OCI-M1 (cell line): ENCODE measurements around the gene SRD5A3.
A peak's percentile ranks its signal among the peaks of the same experiment; 100 is the strongest.

Experiments used
- DNase-seq: peaks from one replicate; lab custom pipeline; 2025; lab: John Stamatoyannopoulos, UW

The SRD5A3 gene

GRCh38 chr4:55345980-55346850 is at the start of gene SRD5A3:
Gene SRD5A3 (plus strand): TSS chr4:55346242. CDS start chr4:55346337, 95 bp downstream.
- DNase-seq, result peak; percentile 91

GRCh38 chr4:55297346-55297745 is 48.7 kb upstream of the SRD5A3 start:
- no peak for DNase-seq

GRCh38 chr4:55303760-55304165 is 42.3 kb upstream of the SRD5A3 start:
- peak; percentile 68 for DNase-seq

GRCh38 chr4:55304303-55304702 is 41.7 kb upstream of the SRD5A3 start:
- DNase-seq, result no peak

- DNase-seq, result no peak
These were observed 38.0 kb upstream of the SRD5A3 start for GRCh38 chr4:55308071-55308470.

GRCh38 chr4:55311792-55312488 is 34.1 kb upstream of the SRD5A3 start:
- peak; percentile 94 for DNase-seq

GRCh38 chr4:55312489-55313101 is 33.4 kb upstream of the SRD5A3 start:
- DNase-seq, result peak; percentile 84

- no peak for DNase-seq
These were observed 31.8 kb upstream of the SRD5A3 start for GRCh38 chr4:55314141-55314820.

GRCh38 chr4:55318175-55319129 is 27.6 kb upstream of the SRD5A3 start:
- DNase-seq, result no peak

GRCh38 chr4:55321707-55322264 is 24.3 kb upstream of the SRD5A3 start:
- DNase-seq, result peak; percentile 91

- no peak for DNase-seq
These were observed 22.7 kb upstream of the SRD5A3 start for GRCh38 chr4:55323375-55323774.

GRCh38 chr4:55326629-55327028 is 19.4 kb upstream of the SRD5A3 start:
- DNase-seq, result no peak

GRCh38 chr4:55329012-55329411 is 17.0 kb upstream of the SRD5A3 start:
- no peak for DNase-seq

- peak; percentile 35 for DNase-seq
These were observed 15.8 kb upstream of the SRD5A3 start for GRCh38 chr4:55330241-55330640.

GRCh38 chr4:55336138-55337034 is 9.7 kb upstream of the SRD5A3 start:
- peak; percentile 83 for DNase-seq

- DNase-seq, result no peak
These were observed 8.1 kb upstream of the SRD5A3 start for GRCh38 chr4:55337944-55338343.

GRCh38 chr4:55338486-55338885 is 7.6 kb upstream of the SRD5A3 start:
- no peak for DNase-seq

GRCh38 chr4:55340266-55340665 is 5.8 kb upstream of the SRD5A3 start:
- DNase-seq, result no peak

- no peak for DNase-seq
These were observed 2.2 kb upstream of the SRD5A3 start for GRCh38 chr4:55343887-55344286.

GRCh38 chr4:55345054-55345453 is 988 bp upstream of the SRD5A3 start:
- no peak for DNase-seq
